ENCODE data around the gene HES7.

- TF ChIP-seq POLR2AphosphoS5 (IDR thresholded peaks at IDR 0.05) (no peak), CTCF (IDR thresholded peaks at IDR 0.05) (no peak), POLR2A (IDR thresholded peaks at IDR 0.05; ENCODE audit: low read depth) (no peak), EP300 (IDR thresholded peaks at IDR 0.05) (no peak)
Observed at GRCh38 chr17:8087952-8088230, 36.0 kb downstream of the HES7 start.

All from esophagus muscularis mucosa (tissue), 4 donors.